ENCODE data around the gene TTC23L.

DNA sequence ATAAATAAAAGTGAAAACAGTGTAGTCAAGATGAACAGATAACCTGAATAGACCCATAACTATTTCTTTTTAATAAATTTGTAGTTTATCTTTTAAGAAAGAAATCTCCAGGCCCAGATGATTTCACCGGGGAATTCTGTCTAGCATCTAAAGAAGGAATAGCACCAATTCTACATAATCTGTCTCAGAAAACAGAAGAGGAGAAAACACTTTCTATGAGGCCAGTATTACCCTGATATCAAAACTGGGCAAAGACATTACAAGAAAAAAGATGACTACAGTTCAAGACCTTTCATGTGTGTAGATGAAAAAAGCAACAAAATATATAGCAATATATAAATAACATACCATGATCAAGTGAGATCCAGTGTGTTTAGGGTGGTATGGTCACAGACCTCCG lies 31.4 kb downstream of the TTC23L start:
- TF ChIP-seq, protein P1, sequence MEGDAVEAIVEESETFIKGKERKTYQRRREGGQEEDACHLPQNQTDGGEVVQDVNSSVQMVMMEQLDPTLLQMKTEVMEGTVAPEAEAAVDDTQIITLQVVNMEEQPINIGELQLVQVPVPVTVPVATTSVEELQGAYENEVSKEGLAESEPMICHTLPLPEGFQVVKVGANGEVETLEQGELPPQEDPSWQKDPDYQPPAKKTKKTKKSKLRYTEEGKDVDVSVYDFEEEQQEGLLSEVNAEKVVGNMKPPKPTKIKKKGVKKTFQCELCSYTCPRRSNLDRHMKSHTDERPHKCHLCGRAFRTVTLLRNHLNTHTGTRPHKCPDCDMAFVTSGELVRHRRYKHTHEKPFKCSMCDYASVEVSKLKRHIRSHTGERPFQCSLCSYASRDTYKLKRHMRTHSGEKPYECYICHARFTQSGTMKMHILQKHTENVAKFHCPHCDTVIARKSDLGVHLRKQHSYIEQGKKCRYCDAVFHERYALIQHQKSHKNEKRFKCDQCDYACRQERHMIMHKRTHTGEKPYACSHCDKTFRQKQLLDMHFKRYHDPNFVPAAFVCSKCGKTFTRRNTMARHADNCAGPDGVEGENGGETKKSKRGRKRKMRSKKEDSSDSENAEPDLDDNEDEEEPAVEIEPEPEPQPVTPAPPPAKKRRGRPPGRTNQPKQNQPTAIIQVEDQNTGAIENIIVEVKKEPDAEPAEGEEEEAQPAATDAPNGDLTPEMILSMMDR (IDR thresholded peaks at IDR 0.05; ENCODE audit: low read depth, low read length) = no peak
- no peak for TF ChIP-seq EZH2phosphoT487 (IDR thresholded peaks at IDR 0.05; ENCODE audit: low read depth)
